Stimulated activated CD8-positive, alpha-beta memory T cell treated with anti-CD3 and anti-CD28 coated beads, Interleukin-12 subunit alpha, Interleukin-12 subunit beta, amount 100 ng/mL, for 4 hours (primary cell): ENCODE results near the gene GCSAM.

ENCODE experiments used
- DNase-seq: peaks from one replicate; pipeline ENCODE4 v3.0.0-alpha.2; 2020; ENCODE audit warnings: low read depth

The GCSAM gene

DNA sequence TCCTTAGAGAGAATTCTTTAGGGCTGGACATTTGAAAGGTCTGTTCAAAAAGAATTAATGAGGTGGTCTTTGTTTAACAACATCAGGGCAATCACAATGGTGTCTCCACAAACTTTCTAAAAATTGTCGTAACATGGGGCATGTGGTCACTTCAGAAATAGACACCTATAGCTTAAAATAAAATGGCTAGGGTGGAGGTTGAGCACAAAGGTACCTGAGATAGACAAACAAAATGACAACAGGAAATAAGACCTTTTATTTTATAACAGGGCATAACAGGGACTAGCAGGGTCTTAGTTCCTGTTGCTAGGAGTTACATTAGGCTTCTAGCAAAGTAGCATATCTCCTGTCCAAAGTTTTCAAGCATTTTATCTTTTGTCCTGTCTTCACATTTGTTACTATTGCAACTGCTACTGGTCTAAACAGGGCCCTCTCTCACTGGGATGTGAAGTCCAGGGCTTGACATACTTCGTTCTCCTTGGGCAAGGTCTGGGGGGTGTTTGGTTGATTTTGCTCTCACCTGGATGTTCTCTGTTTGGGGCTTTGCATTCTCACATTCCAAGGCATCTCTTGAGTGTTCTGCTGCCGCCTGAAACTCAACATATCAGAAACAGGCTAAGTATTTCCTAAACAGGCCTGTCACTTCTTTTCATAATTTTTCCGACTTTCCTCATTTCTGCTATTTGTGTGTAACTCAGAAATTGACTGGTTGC lies 3.0 kb downstream of the GCSAM start:
- no peak for DNase-seq

DNA sequence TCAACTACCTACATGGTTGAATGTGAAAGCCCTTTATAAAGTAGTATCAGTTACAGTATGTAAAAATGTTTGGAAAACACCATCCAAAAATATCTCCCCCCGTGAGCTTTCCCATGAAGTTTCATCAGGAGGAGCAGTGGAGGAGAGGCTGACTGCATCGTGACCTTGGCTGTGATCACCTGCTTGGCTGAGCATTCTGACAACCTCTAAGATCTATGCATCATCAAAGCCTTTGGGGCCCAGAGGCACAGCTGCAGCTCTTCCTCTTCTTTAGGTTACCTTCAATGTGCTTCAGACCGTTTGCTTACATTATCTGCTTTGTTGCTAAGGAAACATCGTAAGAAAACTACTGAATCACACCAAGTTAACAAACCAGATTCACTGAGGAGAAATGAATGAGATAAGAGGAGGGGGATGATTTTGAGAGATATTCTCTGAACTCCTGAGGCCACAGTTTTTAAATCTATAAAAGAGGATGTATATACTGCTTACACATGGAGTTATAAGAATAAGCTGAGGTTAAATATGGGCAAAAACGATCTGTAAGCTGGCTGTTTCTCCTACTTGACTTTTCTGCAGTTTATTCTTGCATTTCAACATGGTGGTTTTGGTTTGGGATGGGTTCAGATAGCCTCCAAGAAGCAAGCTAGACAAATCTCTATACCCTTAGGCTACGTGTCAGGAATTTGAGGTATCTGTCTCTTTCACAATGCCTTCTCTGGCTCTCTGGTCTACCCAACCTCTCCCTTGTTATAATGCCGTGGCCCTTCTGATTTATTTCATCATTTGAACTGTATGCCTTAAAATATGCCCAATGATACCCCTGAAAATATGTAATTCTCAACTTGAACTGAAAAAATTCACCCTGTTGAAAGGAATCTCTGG lies 4.0 kb downstream of the GCSAM start:
- no peak for DNase-seq

DNA sequence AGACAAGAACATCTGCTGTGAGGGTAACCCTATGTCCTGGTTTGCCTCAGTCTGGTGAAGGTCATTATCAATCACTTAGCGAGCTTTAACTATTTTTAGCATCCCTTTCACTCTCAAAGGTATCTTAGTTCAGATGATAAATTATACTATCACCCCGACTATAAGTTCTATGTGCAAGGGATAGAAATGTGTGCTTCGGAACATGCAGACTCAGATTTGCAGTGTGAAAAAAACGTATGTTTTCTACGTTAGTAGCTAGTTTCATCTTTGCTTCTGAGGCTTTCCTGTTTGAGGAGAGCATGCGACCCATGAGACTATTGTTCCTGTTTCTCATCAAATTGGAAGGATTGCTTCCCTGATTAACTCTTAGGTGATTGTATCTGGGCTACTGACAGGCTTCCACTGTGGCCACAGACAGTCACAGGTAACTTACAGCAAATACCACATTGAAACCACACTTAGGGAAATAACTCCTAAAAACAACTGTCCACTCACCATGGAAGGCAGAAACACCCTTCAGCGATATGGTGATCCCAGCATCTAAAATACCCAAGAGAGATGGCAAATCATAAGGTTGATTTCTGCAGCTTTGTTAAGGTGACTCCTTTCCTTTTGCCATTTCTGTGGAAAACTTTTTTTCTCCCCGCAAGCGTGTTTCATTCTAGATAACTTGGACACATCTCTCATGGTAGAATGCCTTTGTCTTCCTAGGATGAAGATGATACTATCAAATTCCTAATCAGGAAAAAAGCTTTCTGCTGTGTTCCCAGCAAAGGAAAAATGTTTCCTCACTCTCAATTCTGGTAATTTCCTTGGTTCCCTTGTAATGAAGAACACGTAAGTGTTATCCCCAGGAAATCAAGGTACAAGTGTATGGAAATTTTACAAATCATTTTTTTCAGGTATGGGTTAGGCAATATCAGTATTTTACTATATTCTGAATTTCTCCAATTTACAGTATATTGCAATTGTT lies 5.2 kb downstream of the GCSAM start:
- DNase-seq, result no peak

DNA sequence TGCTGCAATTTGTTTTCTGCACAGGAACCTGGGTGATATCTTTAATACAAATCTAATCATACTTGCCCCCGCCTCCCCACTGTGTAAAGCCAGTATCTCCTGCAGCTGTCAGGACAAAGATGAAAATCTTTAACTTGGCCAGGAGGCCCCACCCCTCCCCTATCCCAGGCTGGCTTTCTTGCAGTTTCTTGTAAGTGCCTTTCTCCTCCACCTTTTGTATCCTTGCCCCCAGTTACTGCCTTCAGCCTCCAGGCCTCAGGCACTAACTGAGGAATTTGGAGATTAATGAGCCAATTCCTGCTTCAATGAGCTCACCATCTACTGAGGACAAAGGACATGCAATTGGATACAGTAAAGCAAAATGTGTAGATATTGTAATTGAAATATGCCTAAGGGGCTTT lies 6.5 kb downstream of the GCSAM start:
- DNase-seq, result no peak

DNA sequence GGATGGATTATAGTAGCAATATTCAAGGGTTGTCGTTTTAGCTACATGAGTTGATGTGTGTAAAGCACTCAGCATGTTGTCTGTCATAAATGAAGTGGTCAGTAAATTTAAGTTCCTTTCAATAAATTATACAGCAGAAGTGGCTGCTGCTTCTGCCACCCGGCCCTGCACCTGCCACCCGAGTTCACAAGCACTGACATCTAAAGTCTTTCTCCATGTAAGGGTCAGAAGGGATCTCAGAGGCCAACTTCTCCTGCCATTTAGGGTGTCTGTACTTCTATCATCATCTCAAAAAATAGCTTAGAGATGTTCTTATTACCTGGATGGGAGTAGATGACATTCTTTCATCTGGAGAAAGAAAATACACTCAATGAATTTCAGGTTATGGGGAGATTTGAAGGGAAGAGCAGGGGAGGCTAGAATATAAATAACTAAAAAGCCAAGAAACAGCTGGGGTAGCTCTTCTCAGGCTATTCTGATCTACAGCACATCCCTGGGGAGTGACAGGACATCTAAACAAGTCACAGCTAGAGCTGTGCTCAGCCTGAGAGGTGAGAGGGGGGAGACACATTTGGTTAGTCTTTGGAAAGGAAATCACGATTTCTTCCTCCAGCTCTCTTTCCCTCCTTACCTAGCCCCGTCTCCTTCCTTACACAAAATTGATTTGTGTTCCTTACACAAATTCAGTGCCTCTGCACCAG lies 8.0 kb downstream of the GCSAM start:
- DNase-seq, result no peak

DNA sequence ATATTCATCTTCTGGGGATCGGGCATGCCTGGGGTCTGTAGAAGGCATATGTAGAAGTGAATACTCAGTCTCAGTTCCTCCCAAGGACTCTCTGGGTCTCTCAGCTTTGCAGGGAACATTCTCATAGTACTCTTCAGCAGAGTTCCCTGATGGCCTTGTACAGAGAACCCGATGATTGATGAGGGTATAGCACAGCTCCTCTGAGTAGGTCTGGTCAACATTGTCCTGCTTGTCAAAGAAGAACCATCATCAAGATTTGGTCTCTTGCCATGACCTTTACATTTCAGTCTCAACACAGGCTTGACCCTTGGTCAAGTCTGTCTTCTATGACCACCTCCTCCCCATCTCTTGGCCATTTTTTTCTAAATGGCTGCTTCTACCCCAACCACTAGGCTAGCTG lies 9.5 kb downstream of the GCSAM start:
- DNase-seq, result no peak

DNA sequence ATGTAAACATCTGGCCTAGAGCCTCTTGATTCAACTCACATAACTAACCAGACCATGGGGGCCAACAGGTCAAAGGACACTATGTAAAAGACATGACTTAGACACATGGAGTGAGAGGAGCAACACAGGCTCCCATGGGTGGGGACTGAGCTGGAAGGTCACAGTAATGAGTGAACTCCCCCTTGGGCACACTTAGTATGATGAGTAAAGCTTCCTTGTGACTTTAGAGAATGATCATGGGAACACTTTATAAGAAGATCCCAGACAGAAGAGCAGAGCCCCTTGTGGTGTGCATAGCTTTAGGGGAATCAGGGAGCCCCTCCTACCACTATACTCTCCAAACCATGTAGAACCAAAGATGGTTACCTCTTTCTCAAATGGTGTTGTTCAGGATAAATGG lies 10.2 kb downstream of the GCSAM start:
- DNase-seq, result no peak

DNA sequence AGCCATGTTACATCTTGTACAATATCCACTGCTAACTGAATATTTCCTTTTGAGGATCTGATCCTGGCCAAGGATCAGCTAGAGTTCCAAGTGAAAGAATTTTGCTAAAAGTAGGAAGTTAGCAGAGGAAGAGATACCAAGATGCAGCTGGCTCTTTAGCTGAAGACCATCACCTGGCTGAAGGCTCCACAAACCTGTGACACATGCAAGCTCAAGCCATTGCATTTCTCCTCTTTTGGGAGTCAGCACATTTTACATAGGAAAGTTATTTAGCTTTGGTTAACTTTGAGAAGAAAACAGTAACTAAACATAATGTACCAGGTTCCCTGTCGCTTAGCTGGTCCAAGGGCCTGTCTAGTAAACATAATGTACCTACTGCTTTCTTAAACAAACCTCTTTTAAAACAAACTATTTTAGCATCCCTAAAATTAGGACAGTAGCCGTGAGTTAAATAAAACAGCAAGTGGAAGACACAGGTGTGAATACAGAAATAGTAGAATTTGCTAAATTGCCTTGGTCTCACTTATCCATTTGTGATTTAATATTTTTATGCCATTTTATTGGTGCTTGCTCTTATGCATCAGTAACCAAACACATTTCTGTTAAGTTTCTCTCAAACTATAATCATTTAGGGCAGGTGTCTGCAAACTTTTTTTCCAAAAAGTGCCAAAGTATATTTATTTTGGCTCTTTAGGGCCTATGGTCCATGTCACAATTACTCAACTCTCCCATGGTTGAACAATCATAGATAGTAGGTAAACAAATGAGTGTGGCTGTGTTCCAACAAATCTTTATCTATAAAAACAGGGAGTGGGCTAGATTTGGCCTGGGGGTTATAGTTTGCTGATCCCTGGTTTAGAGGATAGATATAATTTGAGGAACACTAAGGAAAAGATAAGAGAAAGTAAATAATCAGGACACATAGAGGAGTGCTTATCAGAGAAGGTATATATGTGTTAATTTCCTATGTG lies 11.2 kb downstream of the GCSAM start:
- DNase-seq, result no peak

DNA sequence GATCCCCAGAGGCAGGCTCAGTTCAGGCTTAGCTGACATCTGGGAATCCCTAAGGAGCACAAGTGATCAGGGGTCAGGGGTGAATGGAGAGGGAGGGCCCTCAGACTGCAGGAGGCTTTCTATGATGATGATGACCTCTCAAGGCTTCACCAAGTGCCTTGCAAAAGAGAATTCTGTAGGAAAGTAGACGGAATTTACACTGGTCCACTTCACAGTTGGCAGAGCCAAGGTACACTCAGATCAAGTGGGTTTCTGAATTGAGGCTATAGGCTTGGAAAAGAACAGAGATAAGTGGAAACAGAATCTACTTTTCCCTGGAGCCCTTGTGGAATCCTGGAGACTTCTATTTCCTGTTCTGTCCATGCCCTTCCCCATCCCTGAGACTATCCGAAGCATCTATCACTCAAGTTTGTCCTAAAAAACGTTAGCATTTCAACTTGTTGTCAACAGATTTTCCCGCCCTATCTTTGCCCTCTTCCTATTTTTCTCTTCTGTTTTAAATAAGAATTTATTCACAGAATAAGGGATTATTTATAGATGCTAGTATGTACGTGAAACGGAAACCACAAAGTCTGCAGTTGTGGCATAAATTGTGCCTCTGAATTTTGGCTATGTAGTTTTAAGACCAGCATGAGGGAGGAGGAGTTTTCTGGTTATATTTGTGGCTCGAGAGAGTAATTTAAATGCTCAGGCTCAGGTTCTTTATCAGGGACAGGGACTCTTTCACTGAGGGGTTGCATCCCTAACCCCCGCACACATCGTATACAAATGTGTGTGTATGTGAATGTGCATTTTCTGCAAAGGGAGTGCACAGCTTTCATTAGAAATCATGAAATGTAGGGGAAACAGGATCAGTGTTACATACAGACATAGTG lies 12.8 kb downstream of the GCSAM start:
- no peak for DNase-seq

DNA sequence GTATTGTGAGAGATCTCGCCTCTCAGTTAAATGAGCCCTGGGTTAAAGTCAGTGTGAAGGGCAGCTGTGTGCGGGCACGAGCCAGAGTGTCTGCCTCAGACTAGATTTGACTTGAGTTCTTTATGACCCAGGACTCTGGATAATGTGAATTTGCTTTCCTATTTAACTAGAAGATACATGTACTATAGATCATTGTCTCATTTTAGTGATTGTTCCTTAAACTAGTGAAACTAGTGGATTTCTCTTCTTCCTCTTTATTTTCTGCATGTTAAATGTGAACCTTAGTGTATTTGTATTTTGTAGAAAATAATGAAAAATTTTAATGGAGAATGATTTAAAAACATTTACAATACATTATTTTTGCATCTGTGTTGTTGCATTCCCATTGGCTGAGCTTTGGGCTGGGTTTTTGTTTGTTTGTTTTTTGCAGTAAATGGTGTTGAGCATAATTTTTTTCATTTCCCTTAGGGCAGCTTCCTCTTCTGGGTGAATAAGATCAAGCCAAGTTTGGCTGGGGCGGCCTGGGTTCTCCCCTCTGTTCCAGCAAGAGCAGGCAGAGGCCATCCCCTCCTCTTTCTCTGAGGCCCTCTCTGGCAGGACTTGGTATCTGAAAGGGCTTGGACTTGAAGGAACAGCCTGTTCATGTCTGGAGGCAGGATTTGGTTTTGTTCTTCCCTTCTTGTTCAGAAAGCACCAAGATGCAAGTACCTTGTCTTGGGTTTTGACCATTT lies 15.0 kb downstream of the GCSAM start:
- DNase-seq, result no peak

DNA sequence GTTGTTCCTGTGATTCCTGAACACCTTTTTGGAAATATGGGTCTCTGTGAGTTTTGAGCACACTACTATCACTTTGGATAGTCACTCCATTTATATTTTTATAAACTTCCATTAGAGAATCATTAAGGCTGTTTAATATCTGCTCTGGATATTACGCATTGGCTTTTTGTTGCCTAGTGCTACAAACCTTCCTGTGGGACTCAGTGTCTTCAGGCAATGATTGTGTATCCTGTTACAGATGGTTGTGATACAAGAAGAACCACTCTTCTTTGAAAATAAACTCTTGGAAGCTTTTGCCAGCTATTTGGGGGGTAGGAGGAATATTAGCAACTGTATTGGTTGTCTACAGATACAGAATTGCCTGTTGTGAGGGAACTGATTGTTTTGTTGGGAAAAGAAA lies 15.6 kb downstream of the GCSAM start:
- no peak for DNase-seq

DNA sequence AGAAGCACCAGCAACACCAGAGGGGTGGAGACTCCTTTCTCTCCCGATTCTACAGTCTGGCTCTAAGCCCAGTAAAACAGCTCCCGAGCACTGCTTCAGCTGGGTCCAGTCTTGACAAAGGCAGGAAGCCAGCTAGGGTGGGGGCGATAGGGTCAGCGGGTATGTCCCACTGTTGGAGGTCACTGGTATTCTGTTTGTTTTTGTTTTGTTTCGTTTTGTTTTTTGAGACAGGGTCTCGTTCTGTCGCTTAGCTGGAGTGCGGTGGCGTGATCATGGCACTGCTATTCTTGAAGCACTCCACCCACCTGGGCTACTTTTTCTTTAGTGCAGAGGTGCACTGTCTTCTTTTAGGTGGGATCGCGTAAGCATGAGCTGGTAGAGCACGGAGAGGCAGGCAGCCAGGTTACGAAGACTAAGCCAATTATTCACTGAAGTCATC lies 16.3 kb downstream of the GCSAM start:
- no peak for DNase-seq

DNA sequence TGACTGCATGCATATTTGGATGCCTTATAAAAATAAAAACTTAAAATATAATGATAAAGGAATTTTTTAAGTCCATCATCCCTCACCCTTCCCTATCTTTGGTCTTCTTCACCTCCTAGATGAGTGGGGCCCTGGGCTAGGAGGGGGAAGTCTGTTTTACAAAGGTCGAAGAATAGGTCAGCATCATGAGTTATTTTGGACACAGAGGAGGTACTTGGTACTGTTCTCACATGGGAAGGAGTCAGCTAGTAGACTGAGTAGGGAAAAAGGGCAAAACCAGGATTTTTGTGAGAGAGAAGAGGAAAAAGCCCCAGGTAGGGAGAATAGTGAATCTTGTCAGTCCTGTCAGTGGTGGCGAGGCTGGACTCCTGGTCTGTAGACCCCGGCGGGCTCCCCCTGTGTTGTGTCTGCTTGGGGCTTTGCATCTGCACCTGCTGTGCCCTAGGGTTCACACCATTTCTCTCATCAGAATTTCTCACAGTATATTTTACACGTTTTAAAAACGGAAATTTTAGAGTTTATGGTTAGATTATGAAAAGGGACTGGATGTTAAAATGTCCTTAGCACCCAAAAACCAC lies 17.2 kb downstream of the GCSAM start:
- DNase-seq, result no peak

DNA sequence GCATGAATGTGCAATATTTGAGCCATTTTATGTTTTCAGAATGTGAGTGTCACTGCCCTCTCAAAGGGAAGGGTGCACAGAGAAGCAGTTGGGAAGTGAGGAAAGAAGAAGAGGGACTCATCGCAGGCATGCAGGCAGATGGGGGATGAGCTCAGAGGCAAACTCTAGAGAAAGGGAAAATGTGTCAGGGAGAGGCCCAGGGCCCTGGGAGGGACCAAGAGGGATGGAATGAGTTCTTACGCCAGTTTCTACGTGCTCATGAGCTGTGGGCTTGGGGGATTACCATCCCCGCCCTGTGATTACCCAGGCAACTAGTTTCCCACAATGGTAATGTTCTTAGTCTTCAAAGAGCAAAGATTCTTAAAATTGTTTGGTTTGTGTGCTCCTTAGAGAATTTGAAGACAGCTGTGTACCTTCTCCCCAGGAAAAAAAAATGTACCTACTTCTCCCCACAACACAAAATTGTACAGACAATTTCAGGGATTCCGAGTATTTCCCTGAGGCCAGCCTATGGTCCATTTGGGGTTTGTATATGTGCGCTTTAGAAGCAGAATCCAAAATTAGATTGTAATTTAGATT lies 17.8 kb downstream of the GCSAM start:
- DNase-seq, result no peak

DNA sequence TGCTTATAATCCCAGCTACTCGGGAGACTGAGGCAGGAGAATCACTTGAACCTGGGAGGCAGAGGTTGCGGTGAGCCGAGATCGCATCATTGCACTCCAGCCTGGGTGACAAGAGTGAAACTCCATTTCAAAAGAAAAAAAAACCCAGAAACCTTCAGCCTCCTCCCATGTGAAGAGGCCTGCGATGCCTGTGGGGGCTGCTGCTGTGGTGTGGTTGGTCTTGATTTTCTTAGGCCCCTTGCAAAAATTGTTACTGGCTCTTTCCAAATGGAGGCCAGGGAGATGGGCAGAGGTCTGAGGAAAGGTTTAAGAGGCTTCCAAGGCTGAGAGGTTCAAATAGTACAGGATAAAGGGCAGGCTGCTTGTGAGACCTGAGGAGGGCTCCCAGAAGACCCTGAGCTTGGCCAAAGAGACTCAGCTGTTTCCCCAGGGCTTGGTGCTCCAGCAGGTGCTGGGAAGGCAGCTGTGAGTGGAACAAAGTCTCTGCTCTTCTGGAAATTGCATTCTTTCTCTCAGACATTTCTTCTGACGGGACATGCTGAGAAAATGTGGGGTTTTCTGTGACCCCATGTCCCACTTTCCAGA lies 18.4 kb downstream of the GCSAM start:
- DNase-seq, result no peak

DNA sequence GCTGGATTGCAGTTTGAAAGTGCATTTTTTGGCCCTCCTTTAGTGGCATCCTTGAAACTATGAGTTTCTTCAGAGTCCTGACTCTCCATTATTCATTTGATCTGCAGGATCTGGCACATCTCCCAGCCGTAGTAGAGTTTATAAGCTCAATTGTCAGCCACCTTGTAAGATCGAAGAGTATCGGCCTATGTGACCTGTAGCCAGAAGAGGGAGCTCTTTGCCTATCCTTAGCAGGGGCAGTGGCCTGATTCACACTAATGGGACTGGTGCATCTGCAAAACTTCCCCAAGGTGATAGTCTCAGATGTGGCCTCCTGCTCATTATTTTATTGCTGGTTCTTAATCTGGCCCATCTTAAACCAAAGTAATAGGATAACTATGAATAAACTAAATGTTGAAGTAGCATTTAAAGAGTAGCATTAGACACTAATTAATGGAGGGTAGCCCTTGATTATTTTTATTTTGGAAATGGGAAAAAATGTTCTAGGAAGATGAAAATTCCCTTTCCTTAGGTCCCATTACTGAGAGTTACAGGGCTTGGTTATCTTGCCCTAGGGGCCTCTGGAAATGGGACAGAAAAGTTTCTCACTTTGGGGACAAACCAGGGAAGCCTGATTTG lies 21.2 kb downstream of the GCSAM start:
- peak; percentile 17 for DNase-seq

DNA sequence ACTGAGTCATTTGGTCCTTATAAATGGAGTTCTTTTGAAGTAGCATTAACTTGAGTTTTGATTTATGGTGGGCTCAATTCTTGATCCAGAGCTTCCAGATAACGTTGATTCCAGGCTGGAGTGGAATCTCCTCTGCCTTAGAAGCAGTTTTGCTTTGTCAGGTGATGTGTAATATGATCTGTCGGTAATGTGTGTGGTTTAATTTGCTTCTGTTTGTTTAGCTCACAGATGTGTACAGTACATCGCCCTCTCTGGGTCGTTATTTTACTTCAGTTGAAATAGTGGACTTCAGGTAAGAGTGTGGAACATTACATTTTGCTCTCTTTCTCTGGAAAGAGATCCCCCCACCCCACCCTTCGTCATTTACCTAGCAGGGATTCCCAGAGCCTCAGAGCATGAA lies 23.7 kb downstream of the GCSAM start:
- DNase-seq, result no peak
